Endodermal cell (in vitro differentiated cells): ENCODE measurements around the gene BEND3. TPM values are rescaled to one million over a fixed set of nuclear protein-coding genes. Genes with fewer than 3 reads are reported as not detected.
A peak's percentile ranks its signal among the peaks of the same experiment; 100 is the strongest.

ENCODE experiments used
- DNase-seq: peaks from one replicate; pipeline ENCODE4 v3.0.0-alpha.2; 2017
- H3K27ac ChIP-seq: 2 replicates; pipeline ENCODE4 v1.5.1; 2013; ENCODE audit warnings: mild to moderate bottlenecking, low read depth, low read length, moderate library complexity
- H3K27me3 ChIP-seq: 2 replicates; pipeline ENCODE4 v1.6.1; 2013; ENCODE audit warnings: mild to moderate bottlenecking, low read length, moderate library complexity; ENCODE audit not compliant: insufficient read depth, control insufficient read depth, poor library complexity, severe bottlenecking
- H3K36me3 ChIP-seq: 2 replicates; pipeline ENCODE4 v1.7.0; 2013; ENCODE audit warnings: mild to moderate bottlenecking, low read length, moderate library complexity; ENCODE audit not compliant: control insufficient read depth, insufficient read depth
- H3K4me1 ChIP-seq: one replicate; pipeline ENCODE4 v1.7.0; 2013; ENCODE audit warnings: low read length; ENCODE audit not compliant: control insufficient read depth, insufficient read depth
- H3K4me3 ChIP-seq: 2 replicates; pipeline ENCODE4 v1.5.1; 2013; ENCODE audit warnings: mild to moderate bottlenecking, low read length, moderate library complexity
- H3K9ac ChIP-seq: 2 replicates; pipeline ENCODE4 v1.6.1; 2013; ENCODE audit warnings: mild to moderate bottlenecking, low read length, moderate library complexity; ENCODE audit not compliant: poor library complexity, severe bottlenecking; ENCODE audit errors: extremely low read depth
- H3K9me3 ChIP-seq: 2 replicates; pipeline ENCODE4 v1.6.1; 2013; ENCODE audit warnings: mild to moderate bottlenecking, low read length, moderate library complexity; ENCODE audit not compliant: control insufficient read depth
- H3K27ac Mint-ChIP-seq: 2 replicates; pipeline ENCODE4 v1.8.0; 2020; ENCODE audit warnings: mixed read lengths
- H3K27me3 Mint-ChIP-seq: 2 replicates; pipeline ENCODE4 v1.8.0; 2021; ENCODE audit warnings: mild to moderate bottlenecking, mixed read lengths; ENCODE audit not compliant: insufficient read depth
- H3K36me3 Mint-ChIP-seq: 2 replicates; pipeline ENCODE4 v1.8.0; 2020; ENCODE audit warnings: low read depth, mixed read lengths
- H3K4me1 Mint-ChIP-seq: 2 replicates; pipeline ENCODE4 v1.8.0; 2020; ENCODE audit warnings: mixed read lengths
- H3K4me3 Mint-ChIP-seq: 2 replicates; pipeline ENCODE4 v1.8.0; 2020; ENCODE audit warnings: mild to moderate bottlenecking, moderate library complexity, mixed read lengths
- H3K9me3 Mint-ChIP-seq: 2 replicates; pipeline ENCODE4 v1.8.0; 2020; ENCODE audit warnings: mild to moderate bottlenecking, mixed read lengths
- CTCF ChIP-seq: fragments of 200-600 bp; sonication (generic); conservative IDR thresholded peaks from 2 replicates; pipeline ENCODE4 v1.5.0; 2021; ENCODE audit warnings: antibody characterized with exemption, mild to moderate bottlenecking
- WGBS, 2 experiments: methylation state at CpG; one replicate each; pipeline versions ENCODE4 v1.1.5 to v1.1.7; 2013; ENCODE audit warnings: missing lambda C conversion rate in 2 of 2, mixed read lengths in 1 of 2; ENCODE audit not compliant: insufficient coverage in 1 of 2, insufficient read length in 1 of 2; 5-methylcytosine and 5-hydroxymethylcytosine counted together
- total RNA-seq, 2 donors: library from RNA; stranded (reverse); fragmentation: NEBNext Ultra II Directional in 1 of 2; extraction: Animal tissue kit (Norgen Biotek cat#: 25700) in 1 of 2; gene quantifications; 2 replicates in 1 of 2; 3 replicates in 1 of 2; pipeline ENCODE4 v1.2.1, GENCODE V29; 2021

BEND3 gene
- total RNA-seq, 2 donors from 2014 or later = 18.0 to 28.6 TPM

GRCh38 chr6:107156617-107157016 lies 41.3 kb upstream of the BEND3 start:
- H3K4me3 ChIP-seq = no peak overlapping the region
- no peak for TF ChIP-seq CTCF
- no peak overlapping the region for H3K4me3 Mint-ChIP-seq
- 90 to 95% methylated on average over 2 of the region's 2 CpGs for WGBS, 2 experiments
- peaks cover 36% of the 10 kb centered on the region for H3K4me1 Mint-ChIP-seq
- H3K27ac Mint-ChIP-seq = no peak overlapping the region
- no peak for DNase-seq
- H3K9me3 Mint-ChIP-seq = no peaks in the 10 kb centered on the region
- no peaks in the 10 kb centered on the region for H3K27me3 ChIP-seq
- H3K4me1 ChIP-seq = peaks cover 6% of the 10 kb centered on the region
- H3K27me3 Mint-ChIP-seq = no peaks in the 10 kb centered on the region
- no peak overlapping the region for H3K27ac ChIP-seq
- no peaks in the 10 kb centered on the region for H3K36me3 ChIP-seq
- no peak overlapping the region for H3K9ac ChIP-seq
- H3K36me3 Mint-ChIP-seq = no peaks in the 10 kb centered on the region
- no peaks in the 10 kb centered on the region for H3K9me3 ChIP-seq

DNA sequence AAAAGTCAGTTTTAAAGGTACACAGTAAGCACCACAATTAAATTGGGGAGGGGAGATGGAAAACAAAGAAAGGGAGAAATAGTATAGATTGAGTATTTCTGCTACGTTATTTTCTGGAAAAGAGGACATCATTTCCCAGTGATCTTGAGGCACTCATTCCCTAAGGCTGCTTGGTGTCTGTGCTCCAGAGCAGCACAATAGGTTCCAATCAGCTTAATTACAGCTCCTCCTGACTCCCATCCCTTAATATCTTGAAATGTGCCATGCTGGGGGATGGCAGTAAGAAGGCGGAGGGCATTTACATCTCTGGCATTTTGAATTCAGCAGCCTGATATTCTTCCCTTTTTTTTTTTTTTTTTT lies 39.5 kb upstream of the BEND3 start:
- H3K9me3 Mint-ChIP-seq = no peaks in the 10 kb centered on the region
- no peaks in the 10 kb centered on the region for H3K27me3 ChIP-seq
- DNase-seq = no peak
- H3K9me3 ChIP-seq = no peaks in the 10 kb centered on the region
- H3K36me3 ChIP-seq = no peaks in the 10 kb centered on the region
- H3K4me1 ChIP-seq = peaks cover 6% of the 10 kb centered on the region
- no peak overlapping the region for H3K4me3 ChIP-seq
- peak overlapping the region; percentile 69 for H3K27ac Mint-ChIP-seq
- H3K27ac ChIP-seq = peak overlapping the region; percentile 27
- no peaks in the 10 kb centered on the region for H3K36me3 Mint-ChIP-seq
- peaks cover 41% of the 10 kb centered on the region for H3K4me1 Mint-ChIP-seq
- TF ChIP-seq CTCF = no peak
- no peaks in the 10 kb centered on the region for H3K27me3 Mint-ChIP-seq
- 73 to 90% methylated on average over 2 of the region's 2 CpGs for WGBS, 2 experiments
- H3K4me3 Mint-ChIP-seq = no peak overlapping the region
- no peak overlapping the region for H3K9ac ChIP-seq

DNA sequence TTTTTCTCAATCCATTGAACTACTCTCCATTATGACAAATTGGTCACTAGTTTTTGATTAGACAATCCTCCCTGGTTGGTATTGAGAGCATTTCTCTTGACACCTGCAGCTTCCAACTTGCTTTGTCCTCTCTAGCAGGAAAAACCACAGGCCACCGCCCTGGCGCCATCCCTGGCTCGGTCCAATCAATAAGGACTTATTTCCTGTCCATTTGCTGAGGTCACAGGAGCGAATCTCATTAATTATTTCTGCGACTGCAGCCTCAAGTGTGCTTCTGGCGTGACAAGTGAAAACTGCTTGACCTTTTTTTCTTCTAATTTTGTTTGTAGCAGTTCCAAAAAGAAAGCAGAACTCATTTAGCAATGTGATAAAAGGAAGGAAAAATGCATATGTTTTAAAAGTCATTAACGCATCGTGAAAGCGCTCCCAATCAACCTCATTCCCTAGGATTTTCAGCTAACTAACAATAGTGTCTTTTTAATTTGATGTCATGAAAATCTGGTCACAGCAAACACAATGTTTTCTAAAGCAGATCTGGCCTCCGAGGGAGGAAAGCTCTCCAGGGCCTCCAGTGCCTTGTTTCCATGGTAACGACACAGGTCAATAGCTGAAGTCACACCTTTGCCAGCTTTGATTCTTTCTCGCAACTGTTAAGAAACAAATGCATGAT lies 39.0 kb upstream of the BEND3 start:
- peak overlapping the region; percentile 69 for H3K27ac Mint-ChIP-seq
- Histone ChIP-seq H3K4me1 (peaks cover 6% of the 10 kb centered on the region), H3K36me3 (no peaks in the 10 kb centered on the region), H3K27ac (peak overlapping the region; percentile 27), H3K9me3 (no peaks in the 10 kb centered on the region), H3K9ac (peak overlapping the region; percentile 42), H3K27me3 (no peaks in the 10 kb centered on the region), H3K4me3 (no peak overlapping the region)
- no peak for TF ChIP-seq CTCF
- no peaks in the 10 kb centered on the region for H3K9me3 Mint-ChIP-seq
- H3K27me3 Mint-ChIP-seq = no peaks in the 10 kb centered on the region
- no peak overlapping the region for H3K4me3 Mint-ChIP-seq
- DNase-seq = peak; percentile 78
- H3K4me1 Mint-ChIP-seq = peaks cover 41% of the 10 kb centered on the region
- 64 to 75% methylated on average over 12 of the region's 12 CpGs for WGBS, 2 experiments
- no peaks in the 10 kb centered on the region for H3K36me3 Mint-ChIP-seq
